ENCODE results near the gene IL1RAP. TPM values are rescaled to one million over a fixed set of nuclear protein-coding genes. Genes with fewer than 3 reads are reported as not detected.

Gene IL1RAP
- total and polyA plus RNA-seq, 2 experiments from 2014 or later = 3.6 to 5.0 TPM

GRCh38 chr3:190495796-190496195, 18.1 kb upstream of the IL1RAP start:
- no peak overlapping the region for H3K27ac Mint-ChIP-seq
- no peaks in the 10 kb centered on the region for H3K9me2 ChIP-seq (ENCODE audit: insufficient read depth)
- no peak overlapping the region for H3K27ac ChIP-seq (ENCODE audit: low read depth)
- H3K4me1 ChIP-seq (ENCODE audit: insufficient read depth) = no peaks in the 10 kb centered on the region
- no peaks in the 10 kb centered on the region for H3K9me3 Mint-ChIP-seq
- H2AFZ ChIP-seq = no peak overlapping the region
- H3F3A ChIP-seq (replicated peaks; ENCODE audit: low read depth) = no peaks in the 10 kb centered on the region
- DNase-seq (ENCODE audit: low spot score) (no peak), ATAC-seq (no peak)
- H3K79me2 ChIP-seq (replicated peaks; ENCODE audit: insufficient read depth) = no peaks in the 10 kb centered on the region
- no peak overlapping the region for H3K4me2 ChIP-seq
- no peaks in the 10 kb centered on the region for H3K36me3 Mint-ChIP-seq (ENCODE audit: low read depth)
- H3K4me3 ChIP-seq = no peak overlapping the region
- H4K20me1 ChIP-seq (replicated peaks; ENCODE audit: insufficient read depth) = no peaks in the 10 kb centered on the region
- H3K36me3 ChIP-seq (ENCODE audit: insufficient read depth) = no peaks in the 10 kb centered on the region
- no peaks in the 10 kb centered on the region for H3K27me3 ChIP-seq (ENCODE audit: insufficient read depth)
- TF ChIP-seq, protein P1, sequence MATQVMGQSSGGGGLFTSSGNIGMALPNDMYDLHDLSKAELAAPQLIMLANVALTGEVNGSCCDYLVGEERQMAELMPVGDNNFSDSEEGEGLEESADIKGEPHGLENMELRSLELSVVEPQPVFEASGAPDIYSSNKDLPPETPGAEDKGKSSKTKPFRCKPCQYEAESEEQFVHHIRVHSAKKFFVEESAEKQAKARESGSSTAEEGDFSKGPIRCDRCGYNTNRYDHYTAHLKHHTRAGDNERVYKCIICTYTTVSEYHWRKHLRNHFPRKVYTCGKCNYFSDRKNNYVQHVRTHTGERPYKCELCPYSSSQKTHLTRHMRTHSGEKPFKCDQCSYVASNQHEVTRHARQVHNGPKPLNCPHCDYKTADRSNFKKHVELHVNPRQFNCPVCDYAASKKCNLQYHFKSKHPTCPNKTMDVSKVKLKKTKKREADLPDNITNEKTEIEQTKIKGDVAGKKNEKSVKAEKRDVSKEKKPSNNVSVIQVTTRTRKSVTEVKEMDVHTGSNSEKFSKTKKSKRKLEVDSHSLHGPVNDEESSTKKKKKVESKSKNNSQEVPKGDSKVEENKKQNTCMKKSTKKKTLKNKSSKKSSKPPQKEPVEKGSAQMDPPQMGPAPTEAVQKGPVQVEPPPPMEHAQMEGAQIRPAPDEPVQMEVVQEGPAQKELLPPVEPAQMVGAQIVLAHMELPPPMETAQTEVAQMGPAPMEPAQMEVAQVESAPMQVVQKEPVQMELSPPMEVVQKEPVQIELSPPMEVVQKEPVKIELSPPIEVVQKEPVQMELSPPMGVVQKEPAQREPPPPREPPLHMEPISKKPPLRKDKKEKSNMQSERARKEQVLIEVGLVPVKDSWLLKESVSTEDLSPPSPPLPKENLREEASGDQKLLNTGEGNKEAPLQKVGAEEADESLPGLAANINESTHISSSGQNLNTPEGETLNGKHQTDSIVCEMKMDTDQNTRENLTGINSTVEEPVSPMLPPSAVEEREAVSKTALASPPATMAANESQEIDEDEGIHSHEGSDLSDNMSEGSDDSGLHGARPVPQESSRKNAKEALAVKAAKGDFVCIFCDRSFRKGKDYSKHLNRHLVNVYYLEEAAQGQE (IDR thresholded peaks at IDR 0.05; ENCODE audit: unreplicated experiment) = no peak
- TF ChIP-seq ETS1 (IDR thresholded peaks at IDR 0.05) (no peak), CREB1 (CRISPR knock-in tag; IDR thresholded peaks at IDR 0.05; ENCODE audit: low read depth) (no peak), POLR2AphosphoS5 (IDR thresholded peaks at IDR 0.05; ENCODE audit: low read depth) (no peak), EZH2phosphoT487 (IDR thresholded peaks at IDR 0.05; ENCODE audit: unreplicated experiment) (no peak), EZH2 (IDR thresholded peaks at IDR 0.05; ENCODE audit: low read depth, unreplicated experiment) (no peak), NANOG (IDR thresholded peaks at IDR 0.05; ENCODE audit: borderline replicate concordance) (no peak), STAT1 (IDR thresholded peaks at IDR 0.05; ENCODE audit: unreplicated experiment) (no peak)
- no peak overlapping the region for H3K4me3 Mint-ChIP-seq
- no peaks in the 10 kb centered on the region for H3K27me3 Mint-ChIP-seq (ENCODE audit: insufficient read depth, low read depth, poor library complexity)
- H3K4me1 Mint-ChIP-seq = peaks cover 10% of the 10 kb centered on the region

GRCh38 chr3:190496859-190497258, 17.0 kb upstream of the IL1RAP start:
- Mint-ChIP-seq H3K4me3 (no peak overlapping the region), H3K27me3 (ENCODE audit: insufficient read depth, low read depth, poor library complexity) (no peaks in the 10 kb centered on the region), H3K27ac (no peak overlapping the region), H3K4me1 (peaks cover 10% of the 10 kb centered on the region), H3K9me3 (no peaks in the 10 kb centered on the region), H3K36me3 (ENCODE audit: low read depth) (no peaks in the 10 kb centered on the region)
- H3K9me2 ChIP-seq (ENCODE audit: insufficient read depth) = no peaks in the 10 kb centered on the region
- no peak for ATAC-seq
- H3K27me3 ChIP-seq (ENCODE audit: insufficient read depth) = no peaks in the 10 kb centered on the region
- no peak overlapping the region for H3K27ac ChIP-seq (ENCODE audit: low read depth)
- H4K20me1 ChIP-seq (replicated peaks; ENCODE audit: insufficient read depth) = no peaks in the 10 kb centered on the region
- no peak overlapping the region for H3K4me2 ChIP-seq
- H3K4me1 ChIP-seq (ENCODE audit: insufficient read depth) = no peaks in the 10 kb centered on the region
- H3K79me2 ChIP-seq (replicated peaks; ENCODE audit: insufficient read depth) = no peaks in the 10 kb centered on the region
- no peaks in the 10 kb centered on the region for H3K36me3 ChIP-seq (ENCODE audit: insufficient read depth)
- H2AFZ ChIP-seq = no peak overlapping the region
- no peaks in the 10 kb centered on the region for H3F3A ChIP-seq (replicated peaks; ENCODE audit: low read depth)
- H3K4me3 ChIP-seq = no peak overlapping the region
- no peak for DNase-seq (ENCODE audit: low spot score)
- TF ChIP-seq CTCF (conservative IDR thresholded peaks at IDR 0.05; ENCODE audit: low read depth in 2 of 2) = no peak
- TF ChIP-seq EZH2 (IDR thresholded peaks at IDR 0.05; ENCODE audit: low read depth, unreplicated experiment) = no peak
- TF ChIP-seq ETS1 (IDR thresholded peaks at IDR 0.05) = no peak
- no peak for TF ChIP-seq ZNF114 (CRISPR knock-in tag; IDR thresholded peaks at IDR 0.05)
- TF ChIP-seq, protein P1 (IDR thresholded peaks at IDR 0.05; ENCODE audit: unreplicated experiment) = no peak
- no peak for TF ChIP-seq ZNF331 (CRISPR knock-in tag; IDR thresholded peaks at IDR 0.05; ENCODE audit: low read depth)
- no peak for TF ChIP-seq NANOG (IDR thresholded peaks at IDR 0.05; ENCODE audit: borderline replicate concordance)
- TF ChIP-seq STAT1 (IDR thresholded peaks at IDR 0.05; ENCODE audit: unreplicated experiment) = no peak
- no peak for TF ChIP-seq JUNB (IDR thresholded peaks at IDR 0.05; ENCODE audit: unreplicated experiment)
- TF ChIP-seq EZH2phosphoT487 (IDR thresholded peaks at IDR 0.05; ENCODE audit: unreplicated experiment) = no peak
- TF ChIP-seq POLR2AphosphoS5 (IDR thresholded peaks at IDR 0.05; ENCODE audit: low read depth) = no peak
- no peak for TF ChIP-seq CREB1 (CRISPR knock-in tag; IDR thresholded peaks at IDR 0.05; ENCODE audit: low read depth)
